Activated CD4-positive, alpha-beta T cell treated with anti-CD3 and anti-CD28 coated beads, Interleukin-2, Interleukin-6, amounts not matched to agents 100 ng/mL and 50 ng/mL, durations not matched to agents 16 hours and 8 hours (primary cell): ENCODE data around the gene EMC10.
A peak's percentile ranks its signal among the peaks of the same experiment; 100 is the strongest.

Experiments used
- DNase-seq: peaks from one replicate; pipeline ENCODE4 v3.0.0-alpha.2; 2020

EMC10 gene

DNA sequence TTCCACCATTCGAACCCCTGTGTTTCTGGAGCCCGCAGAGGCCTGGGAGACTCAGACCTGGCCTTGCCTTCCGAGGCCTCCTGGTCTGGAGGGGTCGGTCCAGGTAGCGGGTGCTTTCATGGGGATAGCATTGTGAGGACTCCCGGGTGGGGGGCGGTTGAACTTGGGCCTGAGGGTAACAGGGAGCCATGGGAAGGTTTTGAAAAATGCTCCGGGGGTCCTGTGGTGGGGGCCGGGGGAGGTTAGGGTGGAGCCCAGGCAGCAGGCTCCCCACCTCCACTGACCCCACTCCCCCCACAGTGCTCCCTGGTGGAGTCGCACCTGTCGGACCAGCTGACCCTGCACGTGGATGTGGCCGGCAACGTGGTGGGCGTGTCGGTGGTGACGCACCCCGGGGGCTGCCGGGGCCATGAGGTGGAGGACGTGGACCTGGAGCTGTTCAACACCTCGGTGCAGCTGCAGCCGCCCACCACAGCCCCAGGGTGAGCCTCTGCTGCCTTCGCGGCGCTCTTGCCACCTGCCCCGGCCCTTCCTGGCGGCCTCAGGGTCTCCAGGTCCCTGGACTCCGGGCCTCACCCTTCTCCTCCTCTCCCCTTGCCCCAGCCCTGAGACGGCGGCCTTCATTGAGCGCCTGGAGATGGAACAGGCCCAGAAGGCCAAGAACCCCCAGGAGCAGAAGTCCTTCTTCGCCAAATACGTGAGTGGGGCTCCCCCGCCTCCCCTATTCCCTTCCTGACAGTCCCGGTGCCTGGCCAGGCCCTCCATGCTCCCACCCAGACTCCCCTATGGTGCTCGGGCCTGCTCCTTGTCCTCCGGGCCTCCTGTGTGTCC lies 4.2 kb downstream of the EMC10 start:
- no peak for DNase-seq

DNA sequence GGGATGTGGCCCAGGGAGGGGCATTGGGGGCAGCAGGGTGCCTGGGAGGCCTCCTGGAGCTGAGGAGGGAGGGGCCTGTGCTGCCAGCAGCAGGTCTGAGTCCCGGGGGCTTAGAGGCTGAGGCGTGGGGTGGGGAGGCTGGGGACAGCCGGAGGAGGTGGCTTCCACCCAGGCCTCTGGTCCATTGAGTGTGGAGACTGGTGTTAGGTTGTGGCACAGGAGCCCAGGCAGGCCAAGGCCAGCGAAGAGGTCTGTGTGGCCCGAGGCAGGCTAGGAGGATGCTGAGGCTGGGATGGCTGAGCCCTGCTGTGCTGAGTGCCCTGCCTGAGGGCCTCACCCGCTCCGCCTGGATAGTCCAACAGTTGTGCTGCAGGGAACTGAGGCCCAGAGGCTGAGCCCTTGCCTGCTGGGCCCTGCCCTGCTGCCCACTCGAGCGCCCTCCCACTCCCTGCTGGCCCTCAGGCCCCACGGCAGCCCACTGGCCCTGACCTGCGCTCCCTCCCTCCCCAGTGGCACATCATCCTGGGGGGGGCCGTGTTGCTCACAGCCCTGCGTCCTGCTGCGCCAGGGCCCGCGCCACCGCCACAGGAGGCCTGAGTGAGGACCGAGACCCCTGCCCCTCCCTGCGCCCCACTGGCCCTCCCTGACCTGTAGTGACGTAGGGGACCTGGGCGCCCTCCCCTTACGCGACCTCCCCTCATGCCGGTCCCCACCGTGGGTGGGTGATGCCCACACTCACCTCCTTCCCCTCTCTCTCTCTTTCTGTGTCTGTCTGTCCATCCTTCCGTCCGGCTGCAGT lies 5.2 kb downstream of the EMC10 start:
- no peak for DNase-seq

DNA sequence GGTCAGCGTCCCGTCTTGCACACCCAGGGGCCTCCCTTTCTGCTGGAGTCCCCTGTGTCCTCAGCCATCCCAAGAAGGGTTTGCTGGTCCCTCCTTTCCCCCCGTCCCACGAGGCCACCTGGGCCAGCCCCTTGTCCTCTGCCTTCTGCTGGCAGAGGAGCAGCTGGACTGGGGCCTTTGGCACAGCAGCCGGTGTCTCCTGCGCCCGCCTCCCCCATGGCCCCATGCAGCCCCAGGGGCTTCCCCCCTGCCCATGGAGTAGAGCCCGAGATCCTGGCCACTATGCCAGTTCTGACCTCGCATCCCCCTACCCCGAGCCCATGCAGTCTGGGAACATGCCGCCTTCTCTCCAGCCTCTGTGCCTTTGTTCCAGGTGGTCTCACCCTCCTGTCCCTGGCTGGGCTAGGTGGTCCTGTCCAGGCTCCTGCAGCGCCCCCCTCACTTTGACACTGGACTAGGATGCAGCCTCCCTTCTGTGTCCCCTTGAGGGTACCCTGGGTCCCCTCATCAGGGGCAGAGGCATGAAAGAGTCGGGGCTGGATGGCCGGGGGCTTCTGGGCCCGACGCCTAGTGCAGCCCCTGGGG lies 6.1 kb downstream of the EMC10 start:
- no peak for DNase-seq

DNA sequence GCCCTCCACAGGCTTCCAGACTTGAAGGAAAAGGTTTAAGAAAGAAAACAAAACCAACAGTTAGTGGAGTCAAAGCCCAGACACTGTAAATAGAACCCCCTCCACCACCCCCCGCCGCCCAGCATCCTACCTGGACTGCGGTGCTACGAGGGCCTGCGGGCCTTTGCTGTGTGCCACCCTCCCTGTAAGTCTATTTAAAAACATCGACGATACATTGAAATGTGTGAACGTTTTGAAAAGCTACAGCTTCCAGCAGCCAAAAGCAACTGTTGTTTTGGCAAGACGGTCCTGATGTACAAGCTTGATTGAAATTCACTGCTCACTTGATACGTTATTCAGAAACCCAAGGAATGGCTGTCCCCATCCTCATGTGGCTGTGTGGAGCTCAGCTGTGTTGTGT lies 6.6 kb downstream of the EMC10 start:
- DNase-seq, result no peak

DNA sequence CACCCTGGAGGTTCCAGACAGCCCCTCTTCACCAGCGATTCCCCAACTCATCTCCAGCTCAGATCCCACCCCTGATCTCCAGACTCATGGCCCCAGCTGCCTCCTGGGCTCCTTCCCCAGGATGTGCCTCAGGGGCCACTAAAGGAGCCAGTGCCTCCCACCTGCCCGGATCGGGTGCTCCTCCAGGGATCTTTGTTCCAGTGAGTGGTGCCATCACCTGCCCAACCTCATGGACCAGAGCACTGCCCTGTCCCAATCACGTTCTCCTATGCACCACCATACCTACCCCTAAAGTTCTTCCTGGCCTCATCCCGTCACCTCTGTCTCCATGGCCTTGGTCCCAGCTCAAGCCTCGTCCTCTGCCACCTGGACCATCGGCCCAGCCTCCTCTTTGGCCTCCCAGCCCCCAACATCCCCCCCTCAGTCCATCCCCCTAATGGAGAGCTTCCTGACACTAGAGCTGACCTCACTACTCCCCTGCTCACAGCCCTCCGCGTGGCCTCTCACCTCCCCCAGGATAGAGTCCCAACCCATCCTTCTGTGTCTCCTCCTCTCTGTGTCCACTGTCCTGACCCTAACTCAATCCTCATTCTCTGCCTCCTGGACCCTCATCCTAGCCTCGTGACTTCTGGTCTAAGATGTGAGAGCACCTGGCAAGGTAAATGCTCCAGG lies 9.1 kb downstream of the EMC10 start:
- DNase-seq, result no peak

DNA sequence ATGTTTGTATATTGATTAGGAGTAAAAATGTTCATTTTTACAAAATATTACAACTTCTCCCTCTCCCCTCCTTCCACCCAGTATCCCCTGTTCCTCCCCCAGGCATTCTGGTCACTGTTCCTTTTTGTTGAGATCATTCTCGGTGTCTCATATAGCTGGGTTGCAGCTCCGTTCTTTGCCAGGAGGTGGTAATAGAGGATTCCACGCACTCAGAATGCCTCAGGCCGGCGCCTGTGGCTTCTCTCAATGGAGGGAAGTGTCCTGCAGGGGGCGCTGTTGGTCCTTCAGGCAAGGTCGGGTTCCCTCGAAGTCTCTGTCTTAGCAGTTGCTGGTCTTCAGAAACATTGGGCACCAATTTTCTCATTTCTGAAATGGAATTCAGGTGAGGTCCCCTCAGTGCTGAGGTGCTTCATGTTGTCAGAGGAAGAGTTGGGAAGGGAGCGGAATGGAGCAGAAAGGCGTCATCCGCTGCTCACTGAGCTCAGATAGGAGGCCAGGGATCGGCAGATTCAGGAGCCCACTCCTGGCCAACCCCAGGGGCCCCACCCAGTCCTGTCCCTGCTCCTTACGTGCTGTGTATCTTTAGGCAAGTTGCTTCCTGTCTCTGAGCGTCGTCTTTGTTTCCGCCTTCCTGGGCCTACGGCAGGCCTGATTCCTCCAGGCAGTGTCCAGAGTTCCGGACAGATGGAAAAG lies 10.7 kb downstream of the EMC10 start:
- DNase-seq, result peak; percentile 52

DNA sequence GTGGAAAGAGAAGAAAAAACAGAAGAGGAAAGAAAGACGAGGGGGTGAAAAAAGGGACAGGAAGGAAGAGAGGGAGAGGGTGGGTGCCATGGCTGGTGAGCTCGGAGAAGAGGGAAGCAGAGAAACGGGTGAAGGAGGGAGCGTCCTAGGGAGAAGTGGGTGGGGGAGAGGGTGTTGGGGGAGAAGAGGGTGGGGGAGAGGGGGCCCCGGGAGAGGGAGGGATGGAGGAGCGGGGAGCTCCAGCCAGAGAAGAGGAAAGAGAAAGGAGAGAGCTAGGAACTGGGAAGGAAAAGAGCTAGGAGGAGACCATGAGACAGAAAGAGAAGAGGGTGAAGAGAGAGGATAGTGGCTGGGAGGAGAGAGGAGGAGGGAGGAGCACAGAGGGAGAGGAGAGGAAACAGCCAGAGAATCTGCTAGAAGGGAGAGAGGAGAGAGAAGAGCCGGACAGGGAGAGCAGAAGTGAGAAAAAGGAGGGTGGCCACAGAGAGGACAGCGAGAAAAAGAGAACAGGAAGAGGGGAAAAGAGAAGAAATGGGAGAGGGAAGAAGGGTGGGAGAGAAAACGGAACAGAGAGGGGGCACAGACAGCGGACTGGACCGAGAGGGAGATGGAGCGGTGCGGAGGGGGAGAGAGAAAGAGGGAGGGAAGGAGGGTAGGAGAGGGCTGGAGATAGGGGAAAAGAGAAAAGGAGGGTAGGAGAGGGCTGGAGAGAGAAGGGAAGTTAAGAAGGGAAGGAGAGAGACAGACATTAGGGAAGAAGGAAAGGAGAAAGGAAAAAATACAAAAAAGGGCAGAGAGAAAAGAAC lies 12.3 kb downstream of the EMC10 start:
- DNase-seq, result no peak

DNA sequence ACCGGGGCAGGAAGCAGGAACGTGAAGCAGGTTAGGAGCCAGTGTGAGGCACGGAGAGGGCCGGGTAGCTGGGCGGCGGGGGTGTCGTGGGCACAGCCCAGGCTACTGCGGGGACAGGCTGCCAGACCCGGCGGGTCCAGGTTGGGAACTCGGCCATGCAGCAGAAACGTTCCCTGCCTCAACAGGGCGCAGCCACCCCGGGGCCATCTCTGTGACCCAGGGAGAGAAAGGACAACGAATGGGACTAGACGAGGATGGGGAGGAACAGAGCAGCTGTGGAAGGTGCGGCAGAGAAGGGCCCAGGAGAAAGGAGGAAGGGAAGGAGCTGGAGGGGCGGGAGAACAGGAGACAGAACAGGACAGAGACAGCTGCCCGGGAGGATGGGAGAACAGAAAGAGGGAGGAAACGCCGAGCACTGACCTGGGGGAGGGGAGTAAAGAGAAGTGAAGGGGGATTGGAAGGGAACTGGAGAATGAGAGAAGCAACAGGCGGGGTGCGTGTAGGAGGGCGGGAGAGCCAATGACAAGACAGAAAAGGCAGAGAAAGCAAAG lies 13.2 kb downstream of the EMC10 start:
- DNase-seq, result no peak

DNA sequence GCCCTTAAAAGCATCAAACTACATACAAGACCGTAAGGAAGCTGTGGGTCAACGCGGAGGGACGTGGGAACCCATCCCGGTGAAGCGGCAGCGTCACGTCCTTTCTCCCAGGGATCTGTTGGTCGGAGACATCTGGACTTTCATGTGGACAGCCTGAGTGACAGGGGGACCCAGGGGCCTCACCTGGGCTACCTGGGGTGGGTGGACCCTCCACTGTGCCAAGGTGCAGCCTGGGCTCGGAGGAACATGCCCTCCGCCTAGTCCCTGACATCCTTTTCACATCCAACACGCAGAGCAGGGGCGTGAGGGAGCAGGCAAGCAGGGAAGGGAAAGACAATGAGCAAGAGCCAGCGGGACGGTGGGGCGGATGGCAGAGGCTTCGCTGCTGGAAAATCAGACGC lies 14.1 kb downstream of the EMC10 start:
- DNase-seq, result no peak

DNA sequence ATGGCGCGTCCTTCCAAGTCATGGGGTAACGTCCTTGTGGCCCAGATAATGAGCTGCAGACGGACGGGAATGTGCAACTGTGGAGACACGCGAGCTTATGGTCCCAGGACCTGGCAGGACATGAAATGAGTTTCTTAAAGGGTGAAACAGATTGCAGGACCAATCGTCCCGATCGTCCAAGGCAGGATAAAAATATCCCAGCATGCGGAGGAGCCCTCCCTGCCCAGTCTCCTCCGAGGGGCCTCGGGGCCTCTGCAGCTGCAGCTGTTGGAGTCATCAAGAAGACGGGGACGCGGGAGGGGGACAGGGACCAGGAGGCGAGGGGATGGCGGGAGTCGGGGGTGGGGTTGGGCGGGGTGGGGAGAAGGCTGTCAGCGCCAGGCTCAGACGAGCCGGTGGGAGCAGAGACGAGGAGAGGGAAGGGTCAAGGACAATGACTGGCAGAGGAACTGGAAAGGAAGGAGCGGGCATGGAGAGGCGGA lies 14.7 kb downstream of the EMC10 start:
- no peak for DNase-seq

DNA sequence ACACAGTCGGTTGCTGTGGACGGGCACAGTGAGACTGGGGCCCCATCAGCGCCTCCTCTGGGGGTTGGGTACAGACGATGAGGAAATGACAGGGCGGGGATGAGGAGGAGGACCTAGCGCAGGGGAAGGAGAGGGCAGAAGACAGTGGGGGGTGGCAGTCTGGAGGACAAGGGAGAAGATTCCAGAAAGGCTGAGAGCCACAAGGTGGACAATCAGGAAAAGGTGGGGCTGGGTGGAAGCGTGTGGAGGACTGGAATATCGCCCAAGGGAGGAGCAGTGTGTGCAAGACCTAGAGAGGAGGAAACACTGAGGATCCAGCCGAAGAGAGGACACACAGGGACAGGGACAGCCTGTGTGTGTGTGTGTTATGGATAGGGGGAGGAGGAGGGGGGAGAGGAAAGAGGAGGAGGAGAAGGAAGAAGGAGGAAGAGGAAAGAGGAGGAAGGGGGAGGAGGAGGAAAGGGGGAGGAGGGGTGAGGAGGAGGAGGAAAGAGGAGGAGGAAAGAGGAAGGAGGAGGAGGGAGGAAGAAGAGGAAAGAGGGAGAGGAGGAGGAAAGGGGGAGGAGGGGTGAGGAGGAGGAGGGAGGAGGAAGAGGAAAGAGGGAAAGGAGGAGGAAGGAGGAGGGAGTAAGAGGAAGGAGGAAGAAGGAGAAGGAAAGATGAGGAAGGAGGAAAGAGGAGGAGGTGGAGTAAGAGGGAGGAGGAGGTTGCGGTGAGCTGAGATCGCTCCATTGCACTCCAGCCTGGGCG lies 16.2 kb downstream of the EMC10 start:
- DNase-seq, result peak; percentile 23

DNA sequence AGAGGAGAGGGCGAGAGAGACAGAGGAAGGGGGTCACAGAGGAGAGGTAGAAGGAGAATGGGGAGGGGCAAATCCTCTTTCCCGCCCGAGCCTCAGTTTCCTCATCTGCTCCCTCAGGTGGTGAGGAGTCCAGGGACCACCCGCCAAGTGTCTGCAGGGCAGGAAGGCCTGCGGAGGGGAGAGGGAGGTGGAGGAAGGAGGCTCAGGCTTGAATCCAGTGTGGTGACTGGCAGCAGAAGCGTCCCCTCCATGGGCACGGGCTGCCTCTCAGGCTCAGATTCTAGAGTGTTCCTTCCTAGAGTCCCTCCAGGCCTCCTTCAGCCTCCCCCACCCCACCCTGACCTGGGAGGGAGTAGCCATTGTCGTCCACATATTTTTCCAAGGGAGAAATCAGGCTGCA lies 16.9 kb downstream of the EMC10 start:
- DNase-seq, result no peak

DNA sequence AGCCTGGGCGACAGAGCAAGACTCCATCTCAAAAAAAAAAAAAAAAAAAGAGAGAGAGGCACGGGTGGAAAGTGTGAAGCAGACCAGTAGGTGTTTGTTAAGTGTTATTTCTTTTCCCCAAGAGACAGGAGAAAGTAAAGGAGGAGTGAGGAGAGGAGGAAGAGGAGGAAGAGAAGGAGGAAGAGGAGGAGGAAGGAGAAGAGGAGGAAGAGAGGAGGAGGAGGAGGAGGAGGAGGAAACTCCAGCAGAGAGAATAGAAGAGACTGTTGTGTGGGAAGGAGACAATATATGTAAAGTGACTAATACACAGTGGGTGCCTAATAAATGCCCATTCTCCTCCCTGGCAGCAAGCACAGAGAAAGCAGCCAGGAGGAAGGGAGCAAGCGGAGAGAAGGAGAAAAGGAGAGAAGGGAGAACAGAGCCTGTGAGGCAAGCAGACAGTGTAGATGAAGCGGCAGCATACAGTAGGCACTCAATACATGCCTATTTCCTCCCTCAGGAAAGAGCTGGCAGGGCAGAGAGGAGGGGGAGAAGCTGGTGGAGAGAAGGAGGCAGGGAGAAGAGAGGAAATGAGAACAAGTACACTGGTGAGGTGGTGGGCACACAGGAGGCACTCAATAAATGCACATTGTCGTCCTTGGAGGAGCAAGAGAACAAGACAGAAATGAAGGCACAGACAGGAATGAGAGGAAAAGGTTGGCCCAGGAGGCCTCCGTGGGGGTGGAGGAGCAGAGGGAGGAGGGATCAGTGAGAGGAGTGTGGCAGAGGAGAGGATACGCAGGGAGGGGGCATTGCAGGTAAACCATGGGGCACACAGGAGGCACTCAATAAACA lies 18.1 kb downstream of the EMC10 start:
- no peak for DNase-seq

DNA sequence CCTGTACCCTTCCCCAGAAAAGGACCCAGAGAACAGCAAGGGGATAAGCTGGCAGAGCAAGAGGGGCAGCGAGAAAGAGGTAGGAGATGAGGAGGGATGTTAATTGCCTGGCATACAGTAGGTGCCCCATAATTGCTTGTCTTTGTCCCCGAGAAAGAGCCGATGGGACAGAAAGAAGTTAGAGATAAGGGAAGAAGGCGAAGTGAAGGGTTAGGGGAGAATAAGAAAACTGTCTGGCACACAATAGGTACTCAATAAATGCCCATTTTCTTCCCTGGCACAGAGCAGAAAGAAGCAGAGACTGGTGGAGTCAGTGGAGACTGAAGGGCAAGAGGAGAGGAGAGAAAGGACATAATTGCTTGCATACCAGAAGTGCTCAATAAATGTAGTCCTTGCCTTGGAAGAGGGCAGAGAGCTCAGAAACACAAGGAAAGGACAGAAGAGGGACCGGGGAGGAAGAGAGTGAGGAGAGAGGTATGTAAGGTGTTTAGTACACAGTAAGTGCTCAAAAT lies 18.8 kb downstream of the EMC10 start:
- no peak for DNase-seq

DNA sequence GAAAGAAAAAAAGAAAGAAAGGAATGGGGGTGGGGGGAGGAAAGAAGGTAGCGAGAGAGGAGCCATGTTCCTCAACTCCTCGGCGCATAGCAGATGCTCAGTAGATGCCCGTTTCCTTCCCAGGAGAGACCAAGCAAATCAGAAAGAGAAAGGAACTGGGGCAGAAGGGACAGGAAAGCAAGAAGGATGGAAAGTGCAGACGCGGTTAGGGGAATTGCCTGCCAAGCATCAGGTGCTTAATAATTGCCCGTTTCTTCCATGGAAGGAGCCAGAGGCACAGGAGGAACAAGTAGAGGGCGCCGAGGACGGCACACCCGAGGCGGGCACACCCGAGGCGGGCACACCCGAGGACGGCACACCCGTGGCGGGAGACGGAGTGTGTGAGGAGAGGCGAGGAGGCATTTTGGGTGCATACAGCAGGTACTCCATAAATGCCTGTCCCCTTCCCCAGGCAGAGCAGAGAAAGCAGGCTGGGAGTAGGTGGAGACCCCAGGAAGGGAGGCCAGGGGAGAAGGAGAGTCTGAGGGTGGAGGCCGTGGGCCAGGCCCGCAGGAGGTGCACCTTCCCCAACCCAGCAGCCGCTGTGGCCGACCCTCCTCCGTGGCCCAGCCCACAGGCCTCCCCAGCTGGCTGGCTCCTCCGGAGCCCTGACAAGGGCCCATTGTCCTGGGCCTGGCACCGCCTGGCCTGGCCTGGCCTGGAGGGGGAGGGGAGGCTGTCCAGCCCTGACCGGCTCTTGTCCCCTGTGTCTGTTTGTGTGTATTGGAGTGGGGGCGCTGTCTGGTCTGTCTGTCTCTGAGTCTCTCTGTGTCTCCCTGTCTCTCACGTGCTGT lies 20.1 kb downstream of the EMC10 start:
- DNase-seq, result no peak

DNA sequence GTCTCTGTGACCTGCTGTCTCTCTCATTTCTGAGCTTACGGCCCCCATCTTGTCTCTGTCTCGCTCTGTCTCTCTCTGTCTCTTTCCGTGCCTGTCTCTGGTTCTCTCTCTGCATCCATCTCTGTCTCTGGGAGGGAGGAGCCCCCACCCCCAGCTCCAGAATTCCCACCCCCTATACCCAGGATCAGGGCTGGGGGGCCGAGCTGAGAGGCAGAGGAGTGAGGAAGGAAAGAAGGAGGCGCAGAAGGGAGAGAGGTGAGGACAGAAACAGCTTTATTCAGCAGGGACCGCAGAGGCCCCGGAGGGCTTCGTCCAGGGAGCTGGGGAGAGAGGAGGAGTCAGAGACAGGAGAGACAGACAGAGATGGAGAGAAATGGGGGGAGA lies 20.7 kb downstream of the EMC10 start:
- DNase-seq, result no peak

DNA sequence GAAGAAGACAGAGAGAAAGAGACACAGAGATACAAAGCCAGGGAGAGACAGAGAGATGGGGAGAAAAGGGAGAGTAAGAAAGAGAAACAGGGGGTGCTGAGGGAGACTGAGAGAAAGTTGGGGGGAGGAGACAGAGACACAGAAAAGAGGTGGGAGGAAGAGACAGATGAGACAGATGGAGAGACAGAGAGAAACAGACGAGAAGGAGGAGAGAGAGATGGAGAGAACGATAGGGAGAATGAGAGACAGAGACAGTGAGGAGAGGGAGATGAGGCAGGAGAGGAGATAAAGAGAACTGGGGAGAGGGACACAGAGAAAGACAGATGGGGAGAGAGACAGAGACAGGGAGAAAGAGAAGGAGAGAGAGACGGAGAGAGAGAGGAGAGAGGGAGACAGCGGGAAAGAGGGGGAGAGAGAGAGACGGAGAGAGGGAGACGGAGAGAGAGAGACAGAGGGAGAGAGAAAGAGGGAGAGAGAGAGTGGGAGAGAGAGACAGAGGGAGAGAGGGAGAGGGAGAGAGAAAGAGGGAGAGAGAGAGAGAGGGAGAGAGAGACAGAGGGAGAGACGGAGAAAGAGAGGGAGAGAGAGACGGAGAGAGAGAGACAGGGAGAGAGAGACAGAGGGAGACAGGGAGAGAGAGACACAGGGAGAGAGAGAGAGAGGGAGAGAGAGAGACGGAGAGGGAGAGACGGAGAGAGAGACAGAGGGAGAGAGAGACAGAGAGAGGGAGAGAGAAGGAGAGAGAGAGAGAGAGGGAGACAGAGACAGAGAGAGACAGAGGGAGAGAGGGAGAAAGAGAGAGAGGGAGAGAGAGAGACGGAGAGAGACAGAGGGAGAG lies 22.1 kb downstream of the EMC10 start:
- DNase-seq, result no peak
